Stimulated activated CD8-positive, alpha-beta memory T cell treated with anti-CD3 and anti-CD28 coated beads, Interleukin-15, amount 100 ng/mL, for 24 hours (primary cell): ENCODE results near the gene SCD5.
A peak's percentile ranks its signal among the peaks of the same experiment; 100 is the strongest.
"Not testable (repeated sequence)": the region's sequence is repeated elsewhere in the genome, so short reads cannot be mapped to it uniquely, and the experiment has no call there.

ENCODE experiments used
- DNase-seq: peaks from one replicate; pipeline ENCODE4 v3.0.0-alpha.2; 2020; ENCODE audit warnings: low read depth

The SCD5 gene

DNA sequence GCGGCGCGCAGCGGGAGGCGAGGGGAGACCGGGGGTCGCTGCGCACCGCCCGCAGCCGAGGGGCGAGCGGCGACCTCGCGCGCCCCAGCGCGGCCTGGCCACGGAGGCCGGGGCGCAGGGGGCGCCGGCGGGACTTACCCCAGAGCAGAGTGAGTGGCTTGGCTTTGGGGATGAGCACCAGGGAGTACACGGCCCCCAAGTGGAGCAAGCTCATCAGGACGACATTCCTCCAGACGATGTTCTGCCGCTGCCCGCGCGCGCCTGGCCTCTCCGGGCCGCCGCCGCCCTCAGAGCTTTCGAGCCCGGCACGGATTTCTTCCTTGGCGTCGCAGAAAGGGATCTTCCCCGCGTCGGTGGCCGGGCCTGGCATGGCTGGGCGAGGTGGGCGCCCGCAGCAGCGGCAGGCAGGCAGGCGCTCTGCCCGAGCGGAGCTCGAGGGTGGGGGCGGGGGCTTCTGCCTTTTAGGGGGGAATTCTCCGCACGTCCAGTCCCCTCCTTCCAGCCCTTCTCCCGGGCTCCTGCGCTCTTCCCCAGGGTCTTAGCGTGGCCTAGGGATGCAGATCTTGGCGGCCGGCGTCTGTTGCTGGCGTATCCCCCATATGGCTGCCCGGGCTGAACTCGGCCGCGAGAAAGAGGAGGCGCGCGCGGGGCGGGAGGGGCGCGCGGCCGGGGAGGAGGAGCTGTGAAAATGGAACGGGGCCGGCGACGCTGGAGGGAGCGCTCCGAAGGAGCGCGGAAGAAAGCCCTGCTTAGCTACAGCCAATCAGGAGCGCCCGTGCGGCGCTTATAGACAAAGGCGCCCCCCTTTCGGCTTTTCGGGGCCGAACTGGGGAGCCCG lies at the start of gene SCD5:
TSS of gene SCD5 (minus strand) at position 629 of the 838 bp plus-strand sequence. CDS start at position 370, 259 bp downstream.
- DNase-seq, result peak; percentile 45

DNA sequence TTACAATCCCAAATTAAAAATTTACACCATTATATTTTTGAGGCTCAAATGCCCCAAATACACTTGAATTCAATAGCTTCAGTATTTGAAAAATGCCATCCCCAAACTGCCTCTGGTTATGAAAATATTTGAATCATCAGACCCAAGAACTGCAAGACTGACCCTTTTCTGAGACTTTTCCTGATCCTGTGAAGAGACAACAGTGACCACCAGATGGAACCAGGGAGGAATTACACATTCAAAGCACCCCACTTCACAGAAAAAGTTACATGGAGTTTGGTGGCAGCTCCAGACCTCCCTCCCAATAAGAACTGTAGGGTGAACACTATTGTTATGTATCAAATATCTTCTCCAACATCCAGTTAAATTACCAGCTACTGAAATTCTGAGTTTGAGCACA lies 44.0 kb upstream of the SCD5 start:
- DNase-seq, result no peak

DNA sequence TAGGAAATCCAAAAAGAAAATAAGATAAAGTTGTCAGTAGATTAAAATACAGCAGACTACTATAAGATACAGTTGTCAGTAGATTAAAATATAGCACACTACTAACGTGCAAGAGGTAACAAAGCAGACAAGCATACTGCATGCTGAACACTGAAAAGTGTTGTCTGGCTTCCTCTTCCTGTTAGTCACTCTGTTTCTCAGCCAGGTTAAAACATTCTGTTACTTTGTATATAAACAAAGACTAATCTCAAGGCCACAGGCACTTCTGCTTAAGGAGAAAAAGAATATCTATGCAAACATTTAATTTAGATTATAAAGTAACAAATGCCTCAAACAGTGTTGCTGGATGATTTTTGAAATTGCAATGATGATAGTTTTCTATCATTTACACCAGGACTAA lies 41.0 kb upstream of the SCD5 start:
- no peak for DNase-seq

DNA sequence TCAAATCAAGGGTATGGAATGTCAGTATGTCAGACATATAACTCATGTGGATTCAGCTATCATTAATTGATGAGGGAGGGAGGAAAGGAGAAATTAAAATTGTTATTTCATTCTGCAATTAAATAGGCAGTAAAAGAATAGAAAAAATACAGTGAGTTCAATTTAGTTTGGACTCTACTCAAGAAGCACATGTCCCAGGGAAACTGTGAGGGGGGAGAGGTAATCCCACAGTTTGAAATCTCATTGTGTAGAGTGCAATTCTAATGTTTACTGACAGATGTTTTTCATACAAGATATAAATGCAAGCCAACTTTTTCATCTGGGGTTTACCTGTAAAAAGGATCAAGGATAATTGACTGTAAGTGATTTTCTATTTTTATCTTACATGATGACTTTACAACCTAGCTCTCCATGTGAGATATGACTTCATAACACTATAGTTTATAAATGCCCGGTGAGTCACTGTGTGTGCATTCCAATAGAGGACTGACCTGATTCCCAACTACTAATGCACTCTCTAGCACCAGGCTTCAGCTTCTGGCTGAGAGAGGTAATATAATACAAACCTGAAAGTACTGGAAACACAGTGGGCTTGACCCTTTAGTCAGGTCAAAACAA lies 35.2 kb upstream of the SCD5 start:
- no peak for DNase-seq

DNA sequence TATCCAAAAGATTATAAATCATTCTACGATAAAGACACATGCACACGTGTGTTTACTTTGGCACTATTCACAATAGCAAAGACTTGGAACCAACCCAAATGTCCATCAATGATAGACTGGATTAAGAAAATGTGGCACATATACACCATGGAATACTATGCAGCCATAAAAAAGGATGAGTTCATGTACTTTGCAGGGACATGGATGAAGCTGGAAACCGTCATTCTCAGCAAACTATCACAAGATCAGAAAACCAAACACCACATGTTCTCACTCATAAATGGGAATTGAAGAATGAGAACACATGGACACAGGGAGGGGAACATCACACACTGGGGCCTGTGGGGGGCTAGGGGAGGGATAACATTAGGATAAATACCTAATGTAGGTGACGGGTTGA lies 34.5 kb upstream of the SCD5 start:
- not testable (repeated sequence) for DNase-seq

DNA sequence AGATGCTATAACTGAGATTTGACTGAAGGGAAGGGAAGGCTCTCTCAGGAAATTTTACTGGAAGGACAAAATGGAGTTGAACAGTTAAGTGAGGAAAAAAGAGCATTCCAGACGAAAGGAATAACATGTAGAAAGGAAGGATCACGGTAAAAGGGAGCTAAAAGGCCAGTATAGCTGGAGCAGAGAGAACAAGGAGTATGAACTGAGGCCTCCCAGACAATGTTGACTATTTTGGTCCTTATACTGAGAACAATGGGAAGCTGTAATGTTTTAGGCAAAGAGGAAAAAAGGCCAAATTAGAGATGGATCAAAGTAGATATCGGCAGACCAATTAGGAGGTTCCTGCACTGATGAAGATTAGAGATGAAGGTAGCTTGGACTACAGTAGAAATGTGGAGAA lies 26.8 kb upstream of the SCD5 start:
- no peak for DNase-seq

DNA sequence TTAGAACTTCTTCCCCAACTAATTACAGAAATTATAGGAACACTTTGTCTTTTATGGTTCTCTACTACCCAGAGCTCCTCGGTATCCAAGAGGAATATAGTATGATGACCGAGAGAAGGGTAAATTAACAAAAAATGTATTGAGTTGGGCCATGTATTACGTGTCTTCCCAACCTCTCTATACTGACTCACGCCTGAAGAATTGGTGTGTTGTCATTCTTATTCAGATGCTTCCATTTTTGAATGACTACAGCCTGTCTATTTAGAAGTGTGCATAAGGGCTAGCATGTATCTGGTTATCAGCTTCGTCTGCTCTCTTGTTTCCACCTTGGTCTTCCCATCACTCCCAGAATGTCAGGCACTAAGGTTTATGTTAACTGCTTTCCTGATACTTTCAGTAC lies 24.5 kb upstream of the SCD5 start:
- no peak for DNase-seq

DNA sequence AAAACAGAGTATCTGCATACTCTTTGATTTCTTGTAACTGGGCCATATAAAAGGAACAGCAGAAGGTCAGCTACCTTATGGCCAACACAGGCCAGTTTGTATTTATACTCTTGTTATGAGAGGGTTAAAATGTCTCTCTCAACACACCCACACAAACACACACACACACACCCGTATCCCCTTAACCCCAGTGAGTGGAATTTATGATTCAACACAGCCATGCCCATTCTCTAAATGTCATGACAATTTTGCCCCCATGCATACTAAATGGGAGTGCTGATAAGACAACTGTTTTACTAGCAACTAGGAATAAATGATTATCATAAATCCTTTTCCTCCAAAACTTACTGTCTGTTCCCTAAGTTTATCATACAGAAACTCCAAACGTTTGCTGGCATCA lies 22.1 kb upstream of the SCD5 start:
- DNase-seq, result no peak

DNA sequence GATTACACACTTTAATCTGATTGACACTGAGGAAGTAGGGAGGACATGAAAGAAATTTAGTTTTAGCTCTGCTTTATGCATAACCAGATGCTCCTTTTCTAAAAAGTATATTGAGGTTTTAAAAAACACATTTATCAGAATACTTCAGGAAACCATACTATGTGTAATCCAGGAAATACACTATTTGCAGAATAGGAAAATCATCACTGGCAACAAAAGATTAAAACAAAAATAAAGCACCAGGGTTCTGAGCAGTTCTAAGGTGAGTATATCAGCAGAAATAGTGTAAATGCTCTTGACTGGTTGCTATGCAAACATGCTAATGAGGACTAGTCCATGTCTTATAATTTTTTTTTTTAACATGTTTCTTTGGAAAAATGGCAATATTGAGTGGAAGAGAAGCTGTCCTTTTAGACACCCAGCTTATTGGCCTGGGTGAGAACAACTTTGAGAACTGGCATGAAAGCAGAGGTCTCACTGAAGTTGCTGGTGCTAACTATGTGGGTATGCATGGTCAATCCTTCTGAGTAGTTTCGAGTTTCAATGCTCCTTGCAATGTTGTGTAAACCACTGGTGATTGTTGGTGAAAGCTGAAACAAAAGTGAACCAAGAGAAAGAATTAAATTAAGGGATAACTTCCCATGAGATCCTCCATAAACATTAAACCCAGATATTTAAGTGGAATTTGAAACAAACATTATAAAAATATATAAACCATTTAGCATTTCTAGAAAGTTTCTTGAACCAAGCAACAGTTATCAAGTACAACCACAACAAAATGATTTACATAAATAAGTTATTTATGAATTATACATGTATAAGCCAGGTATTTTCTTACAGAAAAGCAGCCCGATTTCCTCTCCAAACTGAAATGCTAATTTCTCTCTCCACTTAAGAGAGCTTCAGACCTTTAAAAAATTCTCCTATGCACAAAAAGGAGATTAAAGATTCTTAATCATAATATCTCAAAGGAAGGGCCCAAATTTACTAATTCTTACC lies 20.4 kb upstream of the SCD5 start:
- DNase-seq, result no peak

DNA sequence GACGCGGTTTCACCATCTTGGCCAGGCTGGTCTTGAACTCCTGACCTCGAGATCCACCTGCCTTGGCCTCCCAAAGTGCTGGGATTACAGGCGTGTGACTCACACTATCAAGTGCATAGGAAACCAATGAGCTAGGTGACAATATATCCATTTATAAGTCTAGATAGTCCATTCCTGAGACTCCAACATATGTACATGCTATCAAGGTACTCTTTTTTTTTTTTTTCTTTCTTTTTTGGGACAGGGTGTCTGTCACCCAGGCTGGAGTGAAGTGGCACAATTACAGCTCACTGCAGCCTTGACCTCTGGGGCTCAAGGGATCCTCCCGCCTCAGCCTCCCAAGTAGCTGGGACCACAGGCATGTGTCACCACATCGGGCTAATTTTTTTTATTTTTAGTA lies 18.3 kb upstream of the SCD5 start:
- not testable (repeated sequence) for DNase-seq

DNA sequence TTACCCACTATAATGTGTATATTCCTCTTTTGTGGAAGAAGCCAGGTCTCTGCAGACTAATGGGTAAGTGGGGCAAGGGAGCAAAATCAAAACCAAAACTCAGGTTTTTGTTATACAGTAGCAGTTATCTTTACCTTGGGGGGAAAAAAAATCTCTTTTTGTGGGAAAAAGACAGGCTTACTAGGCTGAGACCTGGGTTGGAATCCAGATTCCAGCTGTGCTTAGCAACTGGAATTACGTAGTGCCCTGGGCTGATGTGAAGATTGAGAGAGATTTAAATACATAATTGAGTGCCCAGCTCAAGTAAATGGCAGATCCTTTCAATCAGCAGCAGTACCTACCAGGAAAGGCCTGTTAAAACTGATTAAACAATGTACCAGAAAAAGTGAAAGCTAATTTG lies 15.4 kb upstream of the SCD5 start:
- no peak for DNase-seq

DNA sequence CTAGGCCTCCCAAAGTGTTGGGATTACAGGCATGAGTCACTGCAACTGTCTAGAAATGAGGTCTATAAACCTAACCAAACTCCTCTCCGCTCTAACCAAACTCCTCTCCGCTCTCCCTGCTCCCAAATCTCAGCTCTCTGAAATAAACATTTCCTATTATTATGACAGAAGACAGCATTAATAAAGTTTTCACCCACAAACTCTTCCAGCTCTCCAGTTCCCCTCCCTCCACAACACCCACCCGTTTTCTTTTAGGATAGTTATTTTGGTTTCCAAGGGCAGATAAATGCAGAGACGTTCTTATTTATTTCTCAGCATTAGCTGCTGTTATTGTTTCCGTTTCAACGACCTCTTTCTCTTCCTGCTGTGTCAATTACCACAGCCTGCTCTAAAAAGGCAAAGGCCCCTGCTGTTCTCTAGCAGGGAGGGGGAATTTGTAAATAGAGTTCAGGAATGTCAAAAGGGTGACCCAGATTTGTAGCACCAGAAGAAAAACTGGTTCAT lies 13.3 kb upstream of the SCD5 start:
- DNase-seq, result no peak

DNA sequence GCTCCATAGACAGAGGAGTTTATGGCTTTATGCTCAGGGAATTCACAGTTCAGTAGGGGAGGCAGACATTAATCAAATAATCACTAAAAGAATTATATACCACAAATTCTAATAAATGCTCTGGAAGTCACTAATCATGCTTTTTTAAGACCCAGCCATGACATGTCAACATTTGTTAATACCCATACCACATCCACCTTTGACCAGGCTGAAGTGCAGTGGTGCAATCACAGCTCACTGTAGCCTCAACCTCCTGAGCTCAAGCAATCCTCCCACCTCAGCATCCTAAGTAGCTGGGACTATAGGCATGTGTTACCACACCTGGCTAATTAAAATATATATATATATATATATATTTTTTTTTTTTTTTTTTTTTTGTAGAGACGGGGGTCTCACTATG lies 12.8 kb upstream of the SCD5 start:
- no peak for DNase-seq

DNA sequence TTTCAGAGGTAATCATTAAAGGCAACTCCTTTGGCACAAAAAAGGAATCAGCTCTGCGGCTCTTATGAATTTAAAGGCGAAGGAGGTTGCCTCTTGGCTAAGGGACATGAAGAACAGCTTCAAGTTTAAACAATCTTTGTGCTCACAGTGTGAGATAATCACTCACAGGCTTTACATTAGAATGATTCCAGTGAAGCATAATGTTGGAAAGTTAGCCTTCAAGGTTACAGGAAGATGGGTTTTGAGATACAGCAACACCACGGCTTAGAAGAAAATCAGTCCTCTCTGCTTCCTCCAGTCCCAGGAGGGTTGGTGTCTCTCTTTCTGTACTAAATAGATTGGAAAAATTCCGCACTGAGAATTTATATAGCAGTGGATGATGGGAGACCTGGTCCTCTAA lies 11.6 kb upstream of the SCD5 start:
- no peak for DNase-seq

DNA sequence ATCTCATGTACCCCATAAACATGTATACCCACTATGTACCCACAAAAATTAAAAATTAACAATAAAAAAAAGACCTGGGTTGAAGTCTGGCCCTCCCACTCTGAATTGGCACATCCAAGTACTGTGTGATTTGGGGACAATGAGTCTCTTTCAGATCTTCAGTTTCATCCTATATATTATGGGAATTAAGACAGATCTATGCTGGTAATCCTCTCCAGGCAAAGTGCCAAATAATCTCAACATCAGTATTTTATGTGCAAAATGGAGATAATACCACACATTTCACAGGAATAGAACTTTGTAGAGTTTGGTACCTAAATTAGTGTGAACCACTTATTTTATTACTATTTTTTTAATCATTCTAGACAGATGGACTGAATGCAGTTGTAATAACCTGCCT lies 11.0 kb upstream of the SCD5 start:
- DNase-seq, result no peak

DNA sequence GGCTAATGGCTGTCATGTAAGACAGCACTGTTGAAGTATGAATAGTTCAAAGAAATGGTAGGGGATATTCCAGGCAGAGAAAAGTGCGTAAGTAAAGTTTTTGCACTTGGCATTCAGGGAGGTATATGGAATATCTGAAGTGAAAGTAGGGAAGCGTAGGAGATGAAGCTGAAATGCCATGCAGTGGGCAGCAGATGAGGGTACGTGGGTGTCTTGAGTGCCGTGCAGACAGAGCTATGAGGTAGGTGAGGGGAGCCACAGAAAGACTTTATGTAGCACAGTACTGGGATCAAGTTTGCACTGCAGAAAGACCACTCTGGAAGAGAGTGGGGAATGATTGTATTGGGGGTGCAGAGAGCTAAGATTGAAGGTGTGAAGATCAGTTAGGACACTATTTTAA lies 5.2 kb upstream of the SCD5 start:
- DNase-seq, result no peak

DNA sequence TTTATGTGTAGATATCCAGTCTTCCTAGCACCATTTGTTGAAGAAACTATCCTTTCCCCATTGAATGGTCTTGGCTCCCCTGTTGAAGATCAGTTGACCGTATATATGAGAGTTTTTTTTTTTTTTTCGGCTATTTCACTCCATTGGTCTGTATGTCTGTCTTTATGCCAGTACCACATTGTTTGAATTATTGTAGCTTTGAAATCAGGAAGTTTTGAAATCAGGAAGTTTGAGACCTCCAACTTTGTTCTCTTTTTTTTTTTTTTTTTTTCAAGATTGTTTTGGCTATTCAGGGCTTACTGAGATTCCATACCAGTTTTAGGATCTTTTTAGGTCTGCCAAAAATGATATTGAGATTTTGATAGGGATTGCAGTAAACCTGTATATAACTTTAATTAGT lies 4.3 kb upstream of the SCD5 start:
- DNase-seq, result no peak

DNA sequence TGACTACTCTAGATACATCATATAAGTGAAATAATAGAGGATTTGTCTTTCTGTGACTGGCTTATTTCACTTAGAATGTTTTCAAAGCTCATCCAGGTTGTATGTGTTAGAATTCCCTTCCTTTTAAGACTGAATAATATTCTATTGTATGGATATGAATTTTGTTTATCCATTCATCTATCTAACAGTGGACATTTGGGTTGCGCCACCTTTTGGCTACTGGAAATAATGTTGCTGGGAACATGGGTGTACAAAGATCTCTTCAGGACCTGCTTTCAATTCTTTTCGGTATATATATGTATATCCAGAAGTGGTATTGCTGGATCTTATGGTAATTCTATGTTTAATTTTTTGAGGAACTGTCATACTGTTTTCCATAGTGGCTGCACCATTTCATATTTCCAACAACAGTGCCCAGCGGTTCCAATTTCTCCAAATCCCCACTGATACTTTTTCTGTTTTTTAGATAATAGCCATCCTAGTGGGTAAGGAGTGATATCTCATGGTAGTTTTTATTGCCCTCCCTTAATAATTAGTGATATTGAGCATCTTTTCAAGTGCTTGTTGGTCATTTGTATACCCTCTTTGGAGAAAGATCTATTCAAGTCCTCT lies 3.4 kb upstream of the SCD5 start:
- no peak for DNase-seq

DNA sequence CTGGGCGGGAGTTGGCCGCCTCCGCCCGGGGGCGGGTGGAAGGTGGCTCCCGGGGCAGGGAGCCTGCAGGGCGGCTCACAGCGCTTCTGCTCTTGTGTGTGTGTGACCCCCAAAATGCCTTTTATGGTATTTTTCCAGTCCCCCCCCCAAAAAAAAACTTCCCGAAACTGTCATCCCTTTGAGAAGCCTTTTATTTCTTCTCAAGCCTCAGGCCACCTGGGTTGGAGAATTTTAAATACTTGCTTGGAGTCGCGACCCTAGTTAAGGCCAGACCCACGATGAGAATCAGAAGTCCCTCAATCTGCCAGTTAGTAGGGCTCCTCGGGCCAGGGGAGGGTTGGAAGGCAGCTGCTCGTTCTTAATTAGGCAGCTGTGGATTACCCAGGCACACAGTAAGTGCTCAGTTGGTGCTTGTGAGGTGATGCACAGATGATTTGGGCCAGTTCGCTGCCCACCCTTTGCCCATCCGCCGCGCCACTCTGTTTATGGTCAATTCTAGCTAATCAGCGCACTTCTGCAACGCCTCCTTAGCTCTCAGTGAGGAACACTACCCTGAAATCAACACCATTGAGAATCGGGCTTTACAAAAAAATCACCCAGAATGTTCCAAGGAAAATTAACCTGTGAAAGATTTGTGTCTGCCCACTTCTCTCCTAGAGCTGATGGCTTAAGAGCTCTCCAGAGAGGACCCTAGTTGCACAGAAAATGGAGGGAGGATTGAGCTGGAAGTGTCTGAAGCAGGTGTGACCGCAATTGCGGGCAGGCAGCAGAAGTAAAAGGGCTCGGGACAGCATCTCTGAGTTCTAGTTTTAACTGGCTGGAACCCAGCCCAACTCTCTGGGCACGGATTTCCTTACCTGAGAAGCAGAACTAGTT lies 648 bp upstream of the SCD5 start:
- no peak for DNase-seq

DNA sequence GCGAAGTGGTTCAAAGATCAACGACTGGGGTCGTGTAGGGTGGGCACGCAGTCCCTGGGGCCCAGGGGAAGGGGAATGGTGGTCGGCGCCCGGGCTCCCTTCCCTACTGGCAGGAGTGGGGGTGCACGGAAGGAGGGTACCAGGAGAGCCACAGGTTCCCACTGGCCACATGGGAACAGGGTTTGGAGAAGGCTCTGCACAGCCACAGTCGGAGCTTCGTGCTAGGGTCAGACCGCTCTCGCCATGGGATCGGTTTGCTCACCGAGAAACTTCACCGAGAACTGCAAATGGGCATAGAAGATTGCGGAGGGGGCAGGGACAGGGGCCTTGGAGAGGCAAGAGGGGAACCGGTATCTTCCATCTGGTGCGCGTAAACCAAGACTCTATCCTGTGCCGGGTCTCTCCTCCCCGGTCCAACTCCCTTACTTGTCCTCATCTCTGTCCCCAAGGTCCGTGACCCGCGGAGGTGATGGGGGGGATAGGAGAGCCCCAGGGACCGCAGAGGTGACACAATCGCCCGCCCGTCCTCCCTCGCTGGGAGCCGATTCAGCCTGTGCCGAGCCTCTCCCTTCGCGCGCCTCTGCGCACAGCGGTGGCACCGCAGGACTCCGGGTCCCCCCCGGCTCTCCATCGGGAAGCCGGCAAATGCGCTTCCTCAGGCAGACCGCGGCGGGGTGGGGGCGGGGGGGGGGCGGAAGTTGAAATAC lies 1.0 kb downstream of the SCD5 start:
- no peak for DNase-seq
